Activated naive CD4-positive, alpha-beta T cell treated with anti-CD3 and anti-CD28 coated beads, Interleukin-2, amount 50 U/mL, for 72 hours (primary cell): ENCODE measurements around the gene CRTAP. TPM values are rescaled to one million over a fixed set of nuclear protein-coding genes. Genes with fewer than 3 reads are reported as not detected.
A peak's percentile ranks its signal among the peaks of the same experiment; 100 is the strongest.
"Not testable (repeated sequence)": the region's sequence is repeated elsewhere in the genome, so short reads cannot be mapped to it uniquely, and the experiment has no call there.

ENCODE experiments used
- ATAC-seq, 2 donors: fragments of 150-1000 bp; cut with Tn5 transposase; 2 replicates each; pipeline ENCODE4 v1.10.0; 2021; ENCODE audit warnings: mild to moderate bottlenecking in 2 of 2, moderate library complexity in 2 of 2
- DNase-seq, 2 donors: peaks; one replicate each; pipeline ENCODE4 v3.0.0; 2021 to 2022; ENCODE audit warnings: low spot score in 2 of 2
- H3K27ac Mint-ChIP-seq, 2 donors: one replicate each; pipeline ENCODE4 v1.8.0; 2022; ENCODE audit warnings: mild to moderate bottlenecking in 2 of 2, mixed read lengths in 2 of 2
- H3K36me3 Mint-ChIP-seq, 2 donors: one replicate each; pipeline ENCODE4 v1.8.0; 2022; ENCODE audit warnings: mixed read lengths in 2 of 2
- H3K9me3 Mint-ChIP-seq, 2 donors: one replicate each; pipeline ENCODE4 v1.8.0; 2022; ENCODE audit warnings: mixed read lengths in 2 of 2
- total RNA-seq, 2 donors: library from RNA; stranded (reverse); gene quantifications; one replicate each; pipeline ENCODE4 v1.2.3, GENCODE V29; 2022

Gene CRTAP
- total RNA-seq, 2 donors from 2014 or later: 44.1 to 66.6 TPM

- Mint-ChIP-seq H3K9me3 (peaks cover 0 to 6% of the 10 kb centered on the region in 2 donors), H3K36me3 (no peaks in the 10 kb centered on the region), H3K27ac (peak overlapping the region in 1 of 2 donors; percentile 38)
- DNase-seq (no peak), ATAC-seq (no peak)
Measured at GRCh38 chr3:33146791-33147445, 33.1 kb downstream of the CRTAP start.

- no peak for DNase-seq
- Mint-ChIP-seq H3K36me3 (no peaks in the 10 kb centered on the region), H3K9me3 (peaks cover 0 to 6% of the 10 kb centered on the region in 2 donors), H3K27ac (no peak overlapping the region)
- ATAC-seq: no peak
Measured at GRCh38 chr3:33149342-33149741, 35.5 kb downstream of the CRTAP start.

GRCh38 chr3:33152363-33153360 is 38.8 kb downstream of the CRTAP start:
- Mint-ChIP-seq H3K27ac (no peak overlapping the region), H3K36me3 (no peaks in the 10 kb centered on the region), H3K9me3 (peaks cover 0 to 6% of the 10 kb centered on the region in 2 donors)
- DNase-seq (no peak), ATAC-seq (peak in 1 of 2 donors; percentile 22)

GRCh38 chr3:33153782-33154181 is 40.0 kb downstream of the CRTAP start:
- no peaks in the 10 kb centered on the region for H3K9me3 Mint-ChIP-seq
- no peaks in the 10 kb centered on the region for H3K36me3 Mint-ChIP-seq
- DNase-seq (no peak), ATAC-seq (no peak)
- no peak overlapping the region for H3K27ac Mint-ChIP-seq

- ATAC-seq (no peak), DNase-seq (no peak)
- Mint-ChIP-seq H3K9me3 (no peaks in the 10 kb centered on the region), H3K36me3 (no peaks in the 10 kb centered on the region), H3K27ac (no peak overlapping the region)
Measured at GRCh38 chr3:33155301-33155700, 41.5 kb downstream of the CRTAP start.

- no peak for DNase-seq
- Mint-ChIP-seq H3K9me3 (no peaks in the 10 kb centered on the region), H3K27ac (no peak overlapping the region), H3K36me3 (no peaks in the 10 kb centered on the region)
- no peak for ATAC-seq
Measured at GRCh38 chr3:33159234-33159633, 45.4 kb downstream of the CRTAP start.

GRCh38 chr3:33159981-33160380 is 46.2 kb downstream of the CRTAP start:
- DNase-seq: no peak

GRCh38 chr3:33162621-33163020 is 48.8 kb downstream of the CRTAP start:
- ATAC-seq, H3K36me3 Mint-ChIP-seq, H3K27ac Mint-ChIP-seq, H3K9me3 Mint-ChIP-seq, DNase-seq: not testable (repeated sequence)

More at GRCh38 chr3:33159981-33160380, 46.2 kb downstream of the CRTAP start:
- Mint-ChIP-seq H3K9me3 (no peaks in the 10 kb centered on the region), H3K27ac (no peak overlapping the region), H3K36me3 (no peaks in the 10 kb centered on the region)
- no peak for ATAC-seq

- no peak overlapping the region for H3K27ac Mint-ChIP-seq
Measured at GRCh38 chr3:33165372-33165771, 51.6 kb downstream of the CRTAP start.

GRCh38 chr3:33166095-33166494 is 52.3 kb downstream of the CRTAP start:
- H3K36me3 Mint-ChIP-seq: no peaks in the 10 kb centered on the region
- H3K27ac Mint-ChIP-seq: no peak overlapping the region
- ATAC-seq (no peak), DNase-seq (no peak)
- H3K9me3 Mint-ChIP-seq: no peaks in the 10 kb centered on the region

More at GRCh38 chr3:33165372-33165771, 51.6 kb downstream of the CRTAP start:
- DNase-seq (no peak), ATAC-seq (no peak)
- Mint-ChIP-seq H3K9me3 (no peaks in the 10 kb centered on the region), H3K36me3 (no peaks in the 10 kb centered on the region)

- no peak overlapping the region for H3K27ac Mint-ChIP-seq
- no peaks in the 10 kb centered on the region for H3K36me3 Mint-ChIP-seq
- ATAC-seq (no peak), DNase-seq (no peak)
- peaks cover 0 to 5% of the 10 kb centered on the region in 2 donors for H3K9me3 Mint-ChIP-seq
Measured at GRCh38 chr3:33167284-33167683, 53.5 kb downstream of the CRTAP start.

GRCh38 chr3:33167716-33168336 is 54.0 kb downstream of the CRTAP start:
- no peaks in the 10 kb centered on the region for H3K36me3 Mint-ChIP-seq
- no peak overlapping the region for H3K27ac Mint-ChIP-seq
- no peak for DNase-seq
- H3K9me3 Mint-ChIP-seq: peaks cover 0 to 5% of the 10 kb centered on the region in 2 donors
- ATAC-seq: no peak

- Mint-ChIP-seq H3K36me3 (no peaks in the 10 kb centered on the region), H3K27ac (no peak overlapping the region), H3K9me3 (peaks cover 0 to 5% of the 10 kb centered on the region in 2 donors)
- ATAC-seq (no peak), DNase-seq (no peak)
Measured at GRCh38 chr3:33170531-33170930, 56.7 kb downstream of the CRTAP start.

GRCh38 chr3:33171580-33171979 is 57.8 kb downstream of the CRTAP start:
- Mint-ChIP-seq H3K36me3 (no peaks in the 10 kb centered on the region), H3K9me3 (peaks cover 0 to 5% of the 10 kb centered on the region in 2 donors), H3K27ac (no peak overlapping the region)
- DNase-seq: no peak
- ATAC-seq: peak in 1 of 2 donors; percentile 63

GRCh38 chr3:33173103-33173502 is 59.3 kb downstream of the CRTAP start:
- no peak for ATAC-seq
- Mint-ChIP-seq H3K9me3 (peaks cover 0 to 5% of the 10 kb centered on the region in 2 donors), H3K36me3 (no peaks in the 10 kb centered on the region), H3K27ac (no peak overlapping the region)
- no peak for DNase-seq

GRCh38 chr3:33173672-33174071 is 59.9 kb downstream of the CRTAP start:
- DNase-seq: no peak
- ATAC-seq: no peak
- Mint-ChIP-seq H3K27ac (no peak overlapping the region), H3K9me3 (peaks cover 0 to 5% of the 10 kb centered on the region in 2 donors), H3K36me3 (no peaks in the 10 kb centered on the region)

GRCh38 chr3:33174095-33174494 is 60.3 kb downstream of the CRTAP start:
- ATAC-seq: no peak
- Mint-ChIP-seq H3K36me3 (no peaks in the 10 kb centered on the region), H3K27ac (no peak overlapping the region)

More at GRCh38 chr3:33174095-33174494, 60.3 kb downstream of the CRTAP start:
- no peak for DNase-seq
- H3K9me3 Mint-ChIP-seq: peaks cover 0 to 5% of the 10 kb centered on the region in 2 donors
